GM23338 (cell line): Measurements from ENCODE around the gene BRD9. TPM values are rescaled to one million over a fixed set of nuclear protein-coding genes. Genes with fewer than 3 reads are reported as not detected.

Experiments used
- ATAC-seq: fragments of 200-7000 bp; cut with Tn5 transposase; 3 replicates; pipeline ENCODE4 v1.9.1; 2020
- DNase-seq: peaks from one replicate; pipeline ENCODE4 v3.0.0-alpha.2; 2015; ENCODE audit warnings: low spot score
- H2AFZ ChIP-seq: fragments of 200-600 bp; sonication (generic); 2 replicates; pipeline ENCODE4 v1.8.0; 2016; ENCODE audit warnings: antibody characterized with exemption, mild to moderate bottlenecking, moderate library complexity
- H3F3A ChIP-seq: fragments of 200-600 bp; sonication (generic); replicated peaks from 2 replicates; pipeline ENCODE4 v1.8.0; 2017; ENCODE audit warnings: antibody characterized with exemption, mixed run types, low read depth
- H3K27ac ChIP-seq: fragments of 200-600 bp; sonication (generic); 2 replicates; pipeline ENCODE4 v1.6.1; 2016; ENCODE audit warnings: low read depth
- H3K27me3 ChIP-seq: fragments of 200-600 bp; sonication (generic); 2 replicates; pipeline ENCODE4 v1.8.0; 2016; ENCODE audit warnings: mild to moderate bottlenecking, mixed run types, moderate library complexity; ENCODE audit not compliant: insufficient read depth
- H3K36me3 ChIP-seq: fragments of 200-600 bp; sonication (generic); 2 replicates; pipeline ENCODE4 v1.8.0; 2016; ENCODE audit warnings: mild to moderate bottlenecking; ENCODE audit not compliant: insufficient read depth
- H3K4me1 ChIP-seq: fragments of 200-600 bp; sonication (generic); 2 replicates; pipeline ENCODE4 v1.8.0; 2016; ENCODE audit warnings: mild to moderate bottlenecking, moderate library complexity; ENCODE audit not compliant: insufficient read depth
- H3K4me2 ChIP-seq: fragments of 200-600 bp; sonication (generic); 2 replicates; pipeline ENCODE4 v1.7.1; 2017; ENCODE audit warnings: mixed run types
- H3K4me3 ChIP-seq: fragments of 200-600 bp; sonication (generic); 2 replicates; pipeline ENCODE4 v1.6.1; 2016; ENCODE audit warnings: mixed run types
- H3K79me2 ChIP-seq: fragments of 200-600 bp; sonication (generic); replicated peaks from 2 replicates; pipeline ENCODE4 v1.8.0; 2017; ENCODE audit warnings: mild to moderate bottlenecking; ENCODE audit not compliant: insufficient read depth
- H3K9me2 ChIP-seq: fragments of 200-600 bp; sonication (generic); 2 replicates; pipeline ENCODE4 v1.8.0; 2017; ENCODE audit not compliant: insufficient read depth
- H4K20me1 ChIP-seq: fragments of 200-600 bp; sonication (generic); replicated peaks from 2 replicates; pipeline ENCODE4 v1.8.0; 2017; ENCODE audit warnings: mild to moderate bottlenecking; ENCODE audit not compliant: insufficient read depth
- H3K27ac Mint-ChIP-seq: 2 replicates; pipeline ENCODE4 v1.8.0; 2020; ENCODE audit warnings: inconsistent platforms, mild to moderate bottlenecking, moderate library complexity, mixed read lengths
- H3K27me3 Mint-ChIP-seq: 3 replicates; pipeline ENCODE4 v1.8.0; 2022; ENCODE audit warnings: low read depth, mild to moderate bottlenecking, moderate library complexity, mixed read lengths, inconsistent platforms; ENCODE audit not compliant: insufficient read depth, poor library complexity
- H3K36me3 Mint-ChIP-seq: 3 replicates; pipeline ENCODE4 v1.8.0; 2021; ENCODE audit warnings: low read depth, mild to moderate bottlenecking, inconsistent platforms, moderate library complexity, mixed read lengths
- H3K4me1 Mint-ChIP-seq: 3 replicates; pipeline ENCODE4 v1.8.0; 2020; ENCODE audit warnings: mild to moderate bottlenecking, inconsistent platforms, mixed read lengths
- H3K4me3 Mint-ChIP-seq: 3 replicates; pipeline ENCODE4 v1.8.0; 2021; ENCODE audit warnings: moderate library complexity, mild to moderate bottlenecking, inconsistent platforms, mixed read lengths
- H3K9me3 Mint-ChIP-seq: 3 replicates; pipeline ENCODE4 v1.8.0; 2020; ENCODE audit warnings: moderate library complexity, mild to moderate bottlenecking, inconsistent platforms, mixed read lengths
- CREB1 ChIP-seq: fragments of 250-450 bp; sonication (Bioruptor Pico); IDR thresholded peaks from 2 replicates; pipeline ENCODE4 v1.5.0; 2020; ENCODE audit warnings: low read depth, mild to moderate bottlenecking, moderate library complexity
- CTCF ChIP-seq, 2 experiments: fragments of 200-600 bp in 1 of 2; sonication (generic) in 1 of 2; conservative IDR thresholded peaks; 2 replicates each; pipeline versions ENCODE4 v1.5.1 to v1.6.1; 2016 to 2017; ENCODE audit warnings: antibody characterized with exemption in 2 of 2, low read depth in 2 of 2, mild to moderate bottlenecking in 2 of 2, moderate library complexity in 1 of 2
- EZH2 ChIP-seq: fragments of 200-600 bp; sonication (generic); IDR thresholded peaks from one replicate; pipeline ENCODE4 v1.8.0; 2017; ENCODE audit warnings: antibody characterized with exemption, mild to moderate bottlenecking, low read depth; ENCODE audit not compliant: unreplicated experiment
- EZH2phosphoT487 ChIP-seq: fragments of 200-600 bp; sonication (generic); IDR thresholded peaks from one replicate; pipeline ENCODE4 v1.8.1; 2018; ENCODE audit warnings: antibody characterized with exemption; ENCODE audit not compliant: unreplicated experiment
- JUNB ChIP-seq: IDR thresholded peaks from one replicate; pipeline ENCODE4 v1.6.1; 2016; ENCODE audit warnings: antibody characterized with exemption; ENCODE audit not compliant: unreplicated experiment
- NANOG ChIP-seq: IDR thresholded peaks from 2 replicates; pipeline ENCODE4 v1.6.1; 2016; ENCODE audit warnings: antibody characterized with exemption, borderline replicate concordance
- POLR2AphosphoS5 ChIP-seq: IDR thresholded peaks from 2 replicates; pipeline ENCODE4 v1.6.1; 2016; ENCODE audit warnings: antibody characterized with exemption, low read depth
- REST ChIP-seq: IDR thresholded peaks from one replicate; pipeline ENCODE4 v1.6.1; 2018; ENCODE audit warnings: antibody characterized with exemption; ENCODE audit not compliant: unreplicated experiment
- ZNF114 ChIP-seq: fragments of 250-450 bp; sonication (Bioruptor Pico); IDR thresholded peaks from 2 replicates; pipeline ENCODE4 v1.5.0; 2020; ENCODE audit warnings: mild to moderate bottlenecking, moderate library complexity
- ZNF331 ChIP-seq: fragments of 250-450 bp; sonication (Bioruptor Pico); IDR thresholded peaks from 2 replicates; pipeline ENCODE4 v1.5.0; 2020; ENCODE audit warnings: low read depth, mild to moderate bottlenecking, moderate library complexity
- polyA plus RNA-seq: library from polyadenylated mRNA; unstranded; fragments of >200 nt; fragmentation: Nextera tagmentation; extraction: Ambion mirVana; gene quantifications from 2 replicates; pipeline ENCODE4 v1.2.1, GENCODE V29; 2016
- total RNA-seq: library from RNA; depleted of rRNA; stranded (reverse); fragments of >200 nt; shearing (Covaris generic); gene quantifications from 2 replicates; pipeline ENCODE4 v1.2.3, GENCODE V29; 2014

The BRD9 gene
- total and polyA plus RNA-seq, 2 experiments from 2014 or later, result 32.9 to 54.7 TPM

- TF ChIP-seq CTCF (conservative IDR thresholded peaks at IDR 0.05; ENCODE audit: low read depth in 2 of 2) (no peak), ZNF114 (CRISPR knock-in tag) (no peak), POLR2AphosphoS5 (no peak), CREB1 (CRISPR knock-in tag) (no peak), EZH2phosphoT487 (no peak), JUNB (no peak), REST (no peak), EZH2 (no peak)
Observed at GRCh38 chr5:851553-851952, 41.0 kb downstream of the BRD9 start (continued).

GRCh38 chr5:851076-851475 lies 41.5 kb downstream of the BRD9 start:
- Mint-ChIP-seq H3K27ac (no peak overlapping the region), H3K36me3 (peaks cover 8% of the 10 kb centered on the region; the same call in 1 of the 3 replicates), H3K27me3 (peaks cover 7% of the 10 kb centered on the region), H3K9me3 (no peaks in the 10 kb centered on the region; the same call in 2 of the 3 replicates), H3K4me1 (no peaks in the 10 kb centered on the region; the same call in 2 of the 3 replicates), H3K4me3 (no peak overlapping the region)
- TF ChIP-seq POLR2AphosphoS5, result no peak
- no peak for TF ChIP-seq NANOG
- no peak for TF ChIP-seq ZNF114 (CRISPR knock-in tag)
- TF ChIP-seq REST, result no peak
- no peak for TF ChIP-seq EZH2
- TF ChIP-seq ZNF331, result no peak
- no peak for TF ChIP-seq JUNB
- TF ChIP-seq CREB1 (CRISPR knock-in tag), result no peak
- no peak for TF ChIP-seq CTCF (conservative IDR thresholded peaks at IDR 0.05; ENCODE audit: low read depth in 2 of 2)
- Histone ChIP-seq H3F3A (no peaks in the 10 kb centered on the region), H2AFZ (no peak overlapping the region), H4K20me1 (no peaks in the 10 kb centered on the region), H3K9me2 (no peaks in the 10 kb centered on the region), H3K4me3 (no peak overlapping the region), H3K4me1 (no peaks in the 10 kb centered on the region), H3K27ac (no peak overlapping the region), H3K79me2 (no peaks in the 10 kb centered on the region), H3K36me3 (no peaks in the 10 kb centered on the region), H3K4me2 (no peak overlapping the region), H3K27me3 (no peaks in the 10 kb centered on the region)
- ATAC-seq, result no peak
- no peak for DNase-seq
